Naive thymus-derived CD8-positive, alpha-beta T cell (primary cell): Measurements from ENCODE around the gene CDH4. TPM values are rescaled to one million over a fixed set of nuclear protein-coding genes. Genes with fewer than 3 reads are reported as not detected.

Source experiments
- ATAC-seq, 2 donors: fragments of 150-1000 bp; cut with Tn5 transposase in 1 of 2; sonication (Bioruptor Pico), chemical (Tn5 transposase) in 1 of 2; 1 replicate in 1 of 2; 2 replicates in 1 of 2; pipeline ENCODE4 v1.10.0; 2021; ENCODE audit warnings: mild to moderate bottlenecking in 2 of 2, moderate library complexity in 2 of 2
- POLR2A ChIA-PET: fragments of 350-600 bp; sonication (Branson Sonifier 250); formaldehyde crosslinking; loops from one replicate; lab custom pipeline; 2021; ENCODE audit warnings: antibody characterized with exemption; lab: Charles Lee
- DNase-seq, 10 donors: peaks; one replicate each; pipeline versions ENCODE4 v3.0.0 to v3.0.0-alpha.2; 2020 to 2022
- H3K27ac Mint-ChIP-seq, 10 donors: one replicate each; pipeline ENCODE4 v1.8.0; 2020 to 2022; ENCODE audit warnings: mild to moderate bottlenecking in 10 of 10, mixed read lengths in 10 of 10, moderate library complexity in 4 of 10, inconsistent platforms in 1 of 10
- H3K27me3 Mint-ChIP-seq, 5 donors: one replicate each; pipeline ENCODE4 v1.8.0; 2021 to 2022; ENCODE audit warnings: mixed read lengths in 5 of 5
- H3K36me3 Mint-ChIP-seq, 3 donors: one replicate each; pipeline ENCODE4 v1.8.0; 2020 to 2022; ENCODE audit warnings: mixed read lengths in 3 of 3, mild to moderate bottlenecking in 2 of 3, inconsistent platforms in 1 of 3
- H3K4me1 Mint-ChIP-seq, 4 donors: one replicate each; pipeline ENCODE4 v1.8.0; 2021 to 2022; ENCODE audit warnings: mixed read lengths in 4 of 4
- H3K4me3 Mint-ChIP-seq, 10 donors: one replicate each; pipeline ENCODE4 v1.8.0; 2020 to 2022; ENCODE audit warnings: mild to moderate bottlenecking in 10 of 10, mixed read lengths in 10 of 10, moderate library complexity in 6 of 10, inconsistent platforms in 1 of 10
- H3K9me3 Mint-ChIP-seq, 9 donors: one replicate each; pipeline ENCODE4 v1.8.0; 2020 to 2022; ENCODE audit warnings: mixed read lengths in 9 of 9, mild to moderate bottlenecking in 3 of 9, inconsistent platforms in 1 of 9, moderate library complexity in 1 of 9
- polyA plus RNA-seq, 3 donors: library from polyadenylated mRNA; unstranded; fragments of 300-500 nt; fragmentation: Illumina TruSeq; gene quantifications; one replicate each; pipeline ENCODE4 v1.2.3, GENCODE V29; 2021
- total RNA-seq, 8 experiments: library from RNA in 2 of 8; stranded (reverse) in 2 of 8; gene quantifications; one replicate each; pipeline ENCODE4 v1.2.3 and lab custom pipeline; 2021 to 2026

Gene CDH4
- total and polyA plus RNA-seq, 5 experiments from 2014 or later, result 0.07 to 0.44 (median 0.15) TPM; not detected in 1

- POLR2A ChIA-PET, result no interaction called here
- H3K9me3 Mint-ChIP-seq, result peaks cover 0 to 21% (median 8%) of the 10 kb centered on the region in 9 donors
- no peak overlapping the region for H3K27ac Mint-ChIP-seq
Observed at GRCh38 chr20:61555566-61555965, 303.5 kb downstream of the CDH4 start.

GRCh38 chr20:61556111-61556510, 304.1 kb downstream of the CDH4 start:
- H3K27ac Mint-ChIP-seq, result no peak overlapping the region
- peaks cover 0 to 19% (median 7%) of the 10 kb centered on the region in 9 donors for H3K9me3 Mint-ChIP-seq
- POLR2A ChIA-PET, result no interaction called here
- DNase-seq (no peak), ATAC-seq (no peak)
- no peak overlapping the region for H3K4me3 Mint-ChIP-seq
- peaks cover 0 to 7% (median 6%) of the 10 kb centered on the region in 5 donors for H3K27me3 Mint-ChIP-seq
- peaks cover 0 to 7% (median 0%) of the 10 kb centered on the region in 3 donors for H3K36me3 Mint-ChIP-seq
- peaks cover 0 to 2% (median 0%) of the 10 kb centered on the region in 4 donors for H3K4me1 Mint-ChIP-seq

More at GRCh38 chr20:61555566-61555965, 303.5 kb downstream of the CDH4 start:
- DNase-seq (no peak), ATAC-seq (no peak)
- H3K27me3 Mint-ChIP-seq, result peaks cover 0 to 9% (median 6%) of the 10 kb centered on the region in 5 donors
- H3K4me1 Mint-ChIP-seq, result peaks cover 0 to 2% (median 0%) of the 10 kb centered on the region in 4 donors
- no peak overlapping the region for H3K4me3 Mint-ChIP-seq
- H3K36me3 Mint-ChIP-seq, result peaks cover 0 to 7% (median 0%) of the 10 kb centered on the region in 3 donors

GRCh38 chr20:61556673-61557072, 304.6 kb downstream of the CDH4 start:
- DNase-seq (no peak), ATAC-seq (no peak)
- peaks cover under 1 to 14% (median 2%) of the 10 kb centered on the region in 9 donors for H3K9me3 Mint-ChIP-seq
- POLR2A ChIA-PET, result no interaction called here
- H3K27ac Mint-ChIP-seq, result no peak overlapping the region
- H3K27me3 Mint-ChIP-seq, result peaks cover 0 to 4% (median 1%) of the 10 kb centered on the region in 5 donors
- H3K4me1 Mint-ChIP-seq, result peaks cover 0 to 2% (median 0%) of the 10 kb centered on the region in 4 donors
- H3K4me3 Mint-ChIP-seq, result no peak overlapping the region
- peaks cover 0 to 2% (median 0%) of the 10 kb centered on the region in 3 donors for H3K36me3 Mint-ChIP-seq

GRCh38 chr20:61557621-61558020, 305.6 kb downstream of the CDH4 start:
- Mint-ChIP-seq H3K36me3 (no peaks in the 10 kb centered on the region), H3K27ac (no peak overlapping the region), H3K9me3 (peaks cover 0 to 12% (median 0%) of the 10 kb centered on the region in 9 donors), H3K4me1 (peaks cover 0 to 2% (median 0%) of the 10 kb centered on the region in 4 donors), H3K27me3 (peaks cover 0 to 2% (median 0%) of the 10 kb centered on the region in 5 donors), H3K4me3 (no peak overlapping the region)
- POLR2A ChIA-PET, result no interaction called here
- DNase-seq (no peak), ATAC-seq (no peak)

- peaks cover 0 to 2% (median 0%) of the 10 kb centered on the region in 4 donors for H3K4me1 Mint-ChIP-seq
- H3K27ac Mint-ChIP-seq, result no peak overlapping the region
- POLR2A ChIA-PET, result no interaction called here
- ATAC-seq (no peak), DNase-seq (no peak)
- no peaks in the 10 kb centered on the region for H3K27me3 Mint-ChIP-seq
- H3K9me3 Mint-ChIP-seq, result peaks cover 0 to 6% (median 0%) of the 10 kb centered on the region in 9 donors
- H3K36me3 Mint-ChIP-seq, result no peaks in the 10 kb centered on the region
- H3K4me3 Mint-ChIP-seq, result no peak overlapping the region
Observed at GRCh38 chr20:61558726-61559125, 306.7 kb downstream of the CDH4 start.

GRCh38 chr20:61559706-61560315, 307.8 kb downstream of the CDH4 start:
- no peak overlapping the region for H3K27ac Mint-ChIP-seq
- H3K4me3 Mint-ChIP-seq, result no peak overlapping the region
- H3K9me3 Mint-ChIP-seq, result peaks cover 0 to 3% (median 0%) of the 10 kb centered on the region in 9 donors
- H3K4me1 Mint-ChIP-seq, result peaks cover 0 to 2% (median 0%) of the 10 kb centered on the region in 4 donors
- no peak for DNase-seq
- ATAC-seq, result no peak
- POLR2A ChIA-PET, result no interaction called here
- H3K36me3 Mint-ChIP-seq, result no peaks in the 10 kb centered on the region
- no peaks in the 10 kb centered on the region for H3K27me3 Mint-ChIP-seq

DNA sequence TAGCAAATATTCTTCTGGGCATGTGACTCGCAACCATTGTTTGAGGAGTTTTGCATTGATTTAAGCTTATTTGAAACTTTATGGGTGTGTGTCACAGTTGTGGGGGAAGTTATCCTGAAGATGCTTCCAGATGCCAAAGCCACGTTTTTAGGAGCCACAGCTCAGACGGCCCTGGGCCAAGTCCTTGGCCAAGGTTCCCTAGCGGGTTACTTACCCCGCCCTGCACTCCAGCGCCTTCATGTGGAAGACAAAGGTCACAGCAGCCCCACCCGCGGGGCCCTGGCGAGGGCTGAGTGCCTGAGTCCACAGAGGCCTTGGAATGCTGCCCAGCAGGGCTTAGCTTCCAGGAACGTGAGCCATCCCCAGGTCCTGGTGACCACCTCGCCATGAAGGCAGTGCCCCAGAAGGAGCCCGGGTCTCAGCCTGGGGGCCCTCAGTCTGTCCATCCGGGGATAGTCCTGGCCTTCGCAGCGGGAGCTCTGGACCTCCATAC, 308.3 kb downstream of the CDH4 start:
- H3K4me1 Mint-ChIP-seq, result peaks cover 0 to 2% (median 0%) of the 10 kb centered on the region in 4 donors

GRCh38 chr20:61561111-61561830, 309.2 kb downstream of the CDH4 start:
- Mint-ChIP-seq H3K9me3 (peaks cover 0 to 2% (median 0%) of the 10 kb centered on the region in 9 donors), H3K4me3 (no peak overlapping the region), H3K36me3 (no peaks in the 10 kb centered on the region), H3K27ac (no peak overlapping the region), H3K27me3 (peaks cover 0 to 2% (median 0%) of the 10 kb centered on the region in 5 donors), H3K4me1 (peaks cover 0 to 2% (median 0%) of the 10 kb centered on the region in 4 donors)
- POLR2A ChIA-PET, result no interaction called here
- no peak for DNase-seq
- no peak for ATAC-seq

More for the DNA sequence above, 308.3 kb downstream of the CDH4 start:
- Mint-ChIP-seq H3K27me3 (no peaks in the 10 kb centered on the region), H3K36me3 (no peaks in the 10 kb centered on the region), H3K27ac (no peak overlapping the region), H3K4me3 (no peak overlapping the region), H3K9me3 (peaks cover 0 to 2% (median 0%) of the 10 kb centered on the region in 9 donors)
- DNase-seq (no peak), ATAC-seq (no peak)
- POLR2A ChIA-PET, result no interaction called here

GRCh38 chr20:61562491-61562890, 310.4 kb downstream of the CDH4 start:
- DNase-seq (no peak), ATAC-seq (no peak)
- H3K4me3 Mint-ChIP-seq, result no peak overlapping the region
- H3K4me1 Mint-ChIP-seq, result peaks cover 0 to 2% (median 0%) of the 10 kb centered on the region in 4 donors
- no peaks in the 10 kb centered on the region for H3K36me3 Mint-ChIP-seq
- H3K9me3 Mint-ChIP-seq, result peaks cover 0 to 2% (median 0%) of the 10 kb centered on the region in 9 donors
- no peak overlapping the region for H3K27ac Mint-ChIP-seq
- H3K27me3 Mint-ChIP-seq, result peaks cover 0 to 2% (median 0%) of the 10 kb centered on the region in 5 donors
- POLR2A ChIA-PET, result no interaction called here

GRCh38 chr20:61562897-61563504, 310.9 kb downstream of the CDH4 start:
- POLR2A ChIA-PET, result no interaction called here
- peaks cover 0 to 2% (median 0%) of the 10 kb centered on the region in 4 donors for H3K4me1 Mint-ChIP-seq
- no peak overlapping the region for H3K4me3 Mint-ChIP-seq
- H3K27me3 Mint-ChIP-seq, result peaks cover 0 to 2% (median 0%) of the 10 kb centered on the region in 5 donors
- DNase-seq (no peak), ATAC-seq (no peak)
- H3K27ac Mint-ChIP-seq, result no peak overlapping the region
- peaks cover 0 to 2% (median 0%) of the 10 kb centered on the region in 9 donors for H3K9me3 Mint-ChIP-seq
- no peaks in the 10 kb centered on the region for H3K36me3 Mint-ChIP-seq

- peak overlapping the region in 1 of 10 donors; percentile 55 for H3K27ac Mint-ChIP-seq
- H3K4me3 Mint-ChIP-seq, result no peak overlapping the region
- H3K4me1 Mint-ChIP-seq, result peaks cover 0 to 2% (median 0%) of the 10 kb centered on the region in 4 donors
- H3K9me3 Mint-ChIP-seq, result peaks cover 0 to 6% (median 2%) of the 10 kb centered on the region in 9 donors
- H3K36me3 Mint-ChIP-seq, result no peaks in the 10 kb centered on the region
- peaks cover 0 to 2% (median 0%) of the 10 kb centered on the region in 5 donors for H3K27me3 Mint-ChIP-seq
- DNase-seq (no peak), ATAC-seq (no peak)
- POLR2A ChIA-PET, result no interaction called here
Observed at GRCh38 chr20:61564628-61565027, 312.6 kb downstream of the CDH4 start.

- peaks cover 0 to 9% (median 2%) of the 10 kb centered on the region in 9 donors for H3K9me3 Mint-ChIP-seq
- DNase-seq, result no peak
- H3K27me3 Mint-ChIP-seq, result peaks cover 0 to 2% (median 0%) of the 10 kb centered on the region in 5 donors
- H3K36me3 Mint-ChIP-seq, result no peaks in the 10 kb centered on the region
- no peak for ATAC-seq
- no peaks in the 10 kb centered on the region for H3K4me1 Mint-ChIP-seq
- POLR2A ChIA-PET, result no interaction called here
- no peak overlapping the region for H3K27ac Mint-ChIP-seq
- no peak overlapping the region for H3K4me3 Mint-ChIP-seq
Observed at GRCh38 chr20:61565791-61566190, 313.7 kb downstream of the CDH4 start.
